ENCODE data around the gene RPS21. TPM values are rescaled to one million over a fixed set of nuclear protein-coding genes. Genes with fewer than 3 reads are reported as not detected.
A peak's percentile ranks its signal among the peaks of the same experiment; 100 is the strongest.

Gene RPS21
- total and polyA plus RNA-seq, 9 of the 15 experiments (the other 6 are each of a cell fraction or from before 2014, with no cell fraction given), result 1,380 to 5,647 (median 3,091) TPM

- no peak for TF ChIP-seq ZBTB7A (IDR thresholded peaks at IDR 0.05; ENCODE audit: borderline replicate concordance, control insufficient read depth, low read depth, low read length)
- TF ChIP-seq, protein P1, sequence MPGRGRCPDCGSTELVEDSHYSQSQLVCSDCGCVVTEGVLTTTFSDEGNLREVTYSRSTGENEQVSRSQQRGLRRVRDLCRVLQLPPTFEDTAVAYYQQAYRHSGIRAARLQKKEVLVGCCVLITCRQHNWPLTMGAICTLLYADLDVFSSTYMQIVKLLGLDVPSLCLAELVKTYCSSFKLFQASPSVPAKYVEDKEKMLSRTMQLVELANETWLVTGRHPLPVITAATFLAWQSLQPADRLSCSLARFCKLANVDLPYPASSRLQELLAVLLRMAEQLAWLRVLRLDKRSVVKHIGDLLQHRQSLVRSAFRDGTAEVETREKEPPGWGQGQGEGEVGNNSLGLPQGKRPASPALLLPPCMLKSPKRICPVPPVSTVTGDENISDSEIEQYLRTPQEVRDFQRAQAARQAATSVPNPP (IDR thresholded peaks at IDR 0.05; ENCODE audit: borderline replicate concordance, insufficient read depth, insufficient read length), result no peak
- no peak for TF ChIP-seq ASH1L (IDR thresholded peaks at IDR 0.05; ENCODE audit: borderline replicate concordance, low read depth, partially characterized antibody)
- TF ChIP-seq, protein P2, sequence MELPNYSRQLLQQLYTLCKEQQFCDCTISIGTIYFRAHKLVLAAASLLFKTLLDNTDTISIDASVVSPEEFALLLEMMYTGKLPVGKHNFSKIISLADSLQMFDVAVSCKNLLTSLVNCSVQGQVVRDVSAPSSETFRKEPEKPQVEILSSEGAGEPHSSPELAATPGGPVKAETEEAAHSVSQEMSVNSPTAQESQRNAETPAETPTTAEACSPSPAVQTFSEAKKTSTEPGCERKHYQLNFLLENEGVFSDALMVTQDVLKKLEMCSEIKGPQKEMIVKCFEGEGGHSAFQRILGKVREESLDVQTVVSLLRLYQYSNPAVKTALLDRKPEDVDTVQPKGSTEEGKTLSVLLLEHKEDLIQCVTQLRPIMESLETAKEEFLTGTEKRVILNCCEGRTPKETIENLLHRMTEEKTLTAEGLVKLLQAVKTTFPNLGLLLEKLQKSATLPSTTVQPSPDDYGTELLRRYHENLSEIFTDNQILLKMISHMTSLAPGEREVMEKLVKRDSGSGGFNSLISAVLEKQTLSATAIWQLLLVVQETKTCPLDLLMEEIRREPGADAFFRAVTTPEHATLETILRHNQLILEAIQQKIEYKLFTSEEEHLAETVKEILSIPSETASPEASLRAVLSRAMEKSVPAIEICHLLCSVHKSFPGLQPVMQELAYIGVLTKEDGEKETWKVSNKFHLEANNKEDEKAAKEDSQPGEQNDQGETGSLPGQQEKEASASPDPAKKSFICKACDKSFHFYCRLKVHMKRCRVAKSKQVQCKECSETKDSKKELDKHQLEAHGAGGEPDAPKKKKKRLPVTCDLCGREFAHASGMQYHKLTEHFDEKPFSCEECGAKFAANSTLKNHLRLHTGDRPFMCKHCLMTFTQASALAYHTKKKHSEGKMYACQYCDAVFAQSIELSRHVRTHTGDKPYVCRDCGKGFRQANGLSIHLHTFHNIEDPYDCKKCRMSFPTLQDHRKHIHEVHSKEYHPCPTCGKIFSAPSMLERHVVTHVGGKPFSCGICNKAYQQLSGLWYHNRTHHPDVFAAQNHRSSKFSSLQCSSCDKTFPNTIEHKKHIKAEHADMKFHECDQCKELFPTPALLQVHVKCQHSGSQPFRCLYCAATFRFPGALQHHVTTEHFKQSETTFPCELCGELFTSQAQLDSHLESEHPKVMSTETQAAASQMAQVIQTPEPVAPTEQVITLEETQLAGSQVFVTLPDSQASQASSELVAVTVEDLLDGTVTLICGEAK (IDR thresholded peaks at IDR 0.05), result no peak
- TF ChIP-seq, protein P2 (CRISPR knock-in tag; IDR thresholded peaks at IDR 0.05), result no peak
- TF ChIP-seq MNT (conservative IDR thresholded peaks at IDR 0.05), result peak in 1 of 2 experiments; percentile 42; a peak in 1 of 4 replicates
- TF ChIP-seq HNRNPH1 (optimal IDR thresholded peaks at IDR 0.05; ENCODE audit: low read depth, low read length), result no peak
- TF ChIP-seq MAZ (CRISPR knock-in tag; conservative IDR thresholded peaks at IDR 0.05 in 1 of 2, IDR thresholded peaks at IDR 0.05 in 1 of 2), result peak; percentile 53 to 93; a peak in 3 of 4 replicates
- TF ChIP-seq HEY1 (CRISPR knock-in tag; IDR thresholded peaks at IDR 0.05; ENCODE audit: borderline replicate concordance), result no peak
- TF ChIP-seq NR1H2 (CRISPR knock-in tag; IDR thresholded peaks at IDR 0.05), result no peak
- no peak for TF ChIP-seq USF2 (CRISPR knock-in tag; IDR thresholded peaks at IDR 0.05)
- TF ChIP-seq, protein P3, sequence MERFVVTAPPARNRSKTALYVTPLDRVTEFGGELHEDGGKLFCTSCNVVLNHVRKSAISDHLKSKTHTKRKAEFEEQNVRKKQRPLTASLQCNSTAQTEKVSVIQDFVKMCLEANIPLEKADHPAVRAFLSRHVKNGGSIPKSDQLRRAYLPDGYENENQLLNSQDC (CRISPR knock-in tag; IDR thresholded peaks at IDR 0.05), result no peak
Measured at GRCh38 chr20:62382306-62383198, 4.4 kb upstream of the RPS21 start (continued).
